ENCODE data around the gene SLC66A3.

The SLC66A3 gene

GRCh38 chr2:11140492-11140891, 14.8 kb upstream of the SLC66A3 start:
- no peak for FAIRE-seq

- no peak for FAIRE-seq
These were observed 13.9 kb upstream of the SLC66A3 start for GRCh38 chr2:11141319-11141718.

GRCh38 chr2:11142330-11142729, 12.9 kb upstream of the SLC66A3 start:
- no peak for FAIRE-seq

DNA sequence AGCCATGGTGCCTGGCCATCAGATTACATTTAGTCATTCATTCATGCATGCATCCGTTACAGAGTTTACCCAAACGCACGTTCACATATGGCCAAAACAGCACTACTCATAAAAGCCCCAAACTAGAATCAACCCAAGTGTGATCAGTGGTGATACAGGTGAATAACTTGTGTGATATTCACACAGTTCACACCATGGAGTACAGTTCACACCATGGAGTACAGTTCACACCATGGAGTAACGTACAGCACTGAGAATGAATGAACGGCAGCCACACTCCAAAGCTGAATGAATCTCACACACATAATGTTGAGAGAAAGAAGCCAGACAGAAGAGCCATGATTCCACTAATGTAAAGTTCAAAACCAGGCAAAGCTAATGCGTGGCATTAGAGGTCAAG, 12.3 kb upstream of the SLC66A3 start:
- FAIRE-seq, result no peak

- no peak for FAIRE-seq
These were observed 11.1 kb upstream of the SLC66A3 start for GRCh38 chr2:11144077-11144737.

GRCh38 chr2:11144738-11145079, 10.6 kb upstream of the SLC66A3 start:
- no peak for FAIRE-seq

- FAIRE-seq, result no peak
These were observed 9.9 kb upstream of the SLC66A3 start for GRCh38 chr2:11145350-11145749.

DNA sequence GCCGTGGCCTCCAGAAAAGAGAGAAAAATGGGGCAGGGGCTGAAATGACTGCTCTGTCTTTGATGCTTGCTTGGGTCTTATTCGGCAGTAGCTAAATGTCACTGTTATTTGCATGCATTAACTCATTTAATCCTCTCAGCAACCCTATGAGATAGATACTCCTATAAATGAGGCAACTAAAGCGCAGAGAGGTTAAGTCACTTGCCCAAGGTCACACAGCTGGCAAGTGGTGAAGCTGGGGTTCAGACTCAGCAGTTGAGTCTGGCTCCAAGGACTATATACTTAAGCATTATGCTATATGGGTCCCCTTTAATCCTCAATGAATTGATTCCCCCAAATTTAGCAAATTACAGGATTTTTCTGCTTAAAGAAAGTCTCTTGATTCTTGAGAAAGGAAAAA, 9.2 kb upstream of the SLC66A3 start:
- no peak for FAIRE-seq

DNA sequence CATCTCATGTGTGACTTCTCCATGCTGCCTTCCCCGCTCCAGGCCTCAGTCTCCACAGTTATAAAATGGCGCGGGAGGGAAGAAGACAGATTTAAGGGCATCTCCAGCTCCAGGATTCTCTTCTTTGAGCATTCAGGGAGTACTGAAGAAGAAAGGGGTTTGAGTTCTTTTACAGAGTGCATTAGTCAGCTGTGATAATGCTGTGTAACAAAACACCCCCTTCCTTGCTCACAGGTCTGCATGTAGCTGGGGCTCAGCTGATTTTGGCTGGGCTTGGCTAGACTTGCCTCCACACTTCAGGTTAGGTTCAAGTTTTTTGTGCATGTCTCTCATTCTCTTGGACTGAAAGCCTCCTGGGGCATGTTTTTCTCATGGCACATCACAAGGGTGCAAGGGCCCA, 8.0 kb upstream of the SLC66A3 start:
- no peak for FAIRE-seq

GRCh38 chr2:11152591-11152990, 2.7 kb upstream of the SLC66A3 start:
- FAIRE-seq, result no peak

- no peak for FAIRE-seq
These were observed 998 bp upstream of the SLC66A3 start for GRCh38 chr2:11154016-11154922.

DNA sequence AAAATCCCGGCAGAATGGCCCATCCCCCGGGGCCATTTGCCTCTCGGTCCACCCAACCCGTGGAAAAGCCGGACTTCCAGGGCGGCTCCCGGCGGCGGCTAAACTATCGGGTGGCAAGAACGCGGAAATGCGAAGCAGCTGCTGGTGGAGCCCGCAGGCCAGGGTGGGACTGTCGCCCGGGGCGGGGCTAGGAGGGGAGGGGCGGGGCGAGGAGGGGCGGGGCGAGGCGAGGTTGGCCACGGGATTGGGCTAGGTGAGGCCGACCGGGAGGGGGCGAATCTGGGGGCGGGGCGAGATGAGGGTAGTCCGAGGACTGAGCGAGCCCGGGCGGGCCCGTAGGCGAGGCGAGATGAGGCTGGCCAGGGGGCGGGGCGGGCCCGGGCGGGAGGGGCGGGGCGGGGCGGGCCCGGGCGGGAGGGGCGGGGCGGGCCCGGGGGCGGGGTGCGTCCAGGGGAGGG, 315 bp upstream of the SLC66A3 start:
- FAIRE-seq, result no peak

DNA sequence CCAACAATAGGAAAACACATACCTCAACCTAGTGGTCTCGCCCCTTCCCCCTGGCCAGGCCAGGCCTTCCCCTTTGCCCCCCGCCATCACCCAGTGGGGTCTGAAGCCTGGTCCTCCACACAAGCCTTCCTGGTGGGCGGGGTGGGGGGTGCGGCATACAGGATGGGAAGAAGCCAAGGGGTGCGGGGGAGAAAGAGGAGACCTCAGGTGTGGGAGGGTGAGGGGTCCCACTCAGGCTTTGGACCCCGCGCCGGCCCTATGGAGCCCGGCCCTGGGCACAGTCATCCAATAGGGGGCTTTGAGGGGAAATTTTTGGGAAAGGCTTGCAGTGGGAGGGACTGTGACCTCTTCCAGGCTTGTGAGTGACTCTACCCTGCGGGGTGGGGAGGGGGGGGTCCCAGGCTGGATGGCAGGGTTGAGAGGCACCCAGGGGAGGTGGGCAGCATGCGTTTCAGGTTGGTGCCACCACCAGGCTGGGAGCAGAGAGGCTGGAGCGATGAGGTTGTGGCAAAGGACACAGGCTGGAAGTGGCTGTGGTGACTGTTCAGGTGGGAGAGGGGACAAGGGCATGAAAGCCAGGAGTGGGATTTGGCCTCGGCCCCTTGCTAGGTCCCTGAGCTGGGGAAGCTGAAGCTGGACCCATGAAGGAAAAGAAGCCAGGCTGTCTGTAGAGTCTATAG, 1.3 kb downstream of the SLC66A3 start:
- FAIRE-seq, result no peak

DNA sequence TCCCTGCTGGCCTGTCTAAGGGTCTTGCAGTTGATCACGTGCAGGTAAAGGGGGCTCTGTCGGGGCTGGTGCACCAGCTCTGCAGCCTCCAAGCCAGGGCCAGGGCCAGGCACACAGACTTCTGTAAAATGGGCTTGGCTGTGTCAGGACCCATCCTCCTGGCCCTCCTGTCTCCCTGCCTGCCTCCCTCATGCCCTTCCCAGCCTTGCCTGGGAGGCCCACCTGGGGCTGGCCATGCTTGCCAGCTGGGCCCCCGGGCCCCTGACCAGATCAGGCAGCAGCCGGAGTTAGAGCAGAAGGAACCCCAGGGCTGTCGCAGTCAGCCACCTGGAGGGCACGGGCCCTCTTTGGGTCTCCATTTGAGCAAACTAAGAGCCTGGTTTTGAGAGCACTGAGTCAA, 2.0 kb downstream of the SLC66A3 start:
- FAIRE-seq, result no peak

DNA sequence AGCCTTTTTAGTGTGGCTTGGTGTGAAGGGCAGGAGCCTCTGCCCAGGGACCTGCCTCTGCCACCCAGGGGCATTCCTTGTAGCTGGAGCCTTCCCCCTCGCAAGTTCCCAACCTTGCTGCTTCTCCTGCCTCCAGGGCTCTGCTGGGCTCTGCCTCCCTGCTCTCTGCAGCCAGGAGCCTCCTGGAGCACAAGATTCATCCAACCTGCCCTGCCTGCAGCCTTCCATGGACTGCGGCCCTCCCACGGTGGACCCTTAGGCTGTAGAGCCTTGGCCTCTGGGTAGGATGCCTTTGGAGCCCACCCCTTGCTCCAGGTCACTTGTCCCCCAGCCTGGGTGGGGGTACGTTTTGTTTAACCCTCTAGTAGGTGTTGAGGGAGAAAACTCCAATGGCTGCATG, 2.5 kb downstream of the SLC66A3 start:
- no peak for FAIRE-seq

DNA sequence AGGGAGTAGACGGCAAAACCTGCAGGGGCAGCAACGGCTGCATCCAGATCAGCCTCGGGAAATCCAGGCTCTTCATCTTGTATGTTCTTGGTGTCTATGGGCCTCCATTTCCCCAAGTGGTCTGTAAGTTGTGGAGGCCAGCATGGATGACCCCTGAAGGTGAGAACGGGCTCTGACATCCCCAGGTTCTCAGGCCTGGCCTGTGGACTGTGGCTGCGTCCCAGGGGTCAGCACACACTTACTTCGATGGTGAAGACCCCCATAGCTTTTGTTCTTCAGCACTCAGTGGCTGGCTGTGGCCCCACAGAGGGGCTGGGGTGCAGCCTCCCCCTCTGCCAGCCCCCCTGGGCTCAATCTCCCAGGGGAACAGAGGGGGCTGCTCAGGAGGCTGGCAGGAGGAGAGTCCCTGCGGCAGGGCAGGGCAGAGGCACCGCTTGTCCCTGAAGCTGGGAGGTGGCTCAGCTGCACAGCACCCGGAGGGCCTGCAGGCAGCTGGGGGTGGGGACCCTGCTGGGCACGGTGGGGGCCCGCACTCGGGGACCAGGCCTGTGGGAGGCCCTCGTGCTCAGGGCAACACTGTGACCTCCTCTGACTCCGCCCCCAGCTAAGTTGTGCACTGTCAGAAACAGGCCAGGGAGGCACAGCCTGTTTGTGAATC, 3.8 kb downstream of the SLC66A3 start:
- FAIRE-seq, result no peak

DNA sequence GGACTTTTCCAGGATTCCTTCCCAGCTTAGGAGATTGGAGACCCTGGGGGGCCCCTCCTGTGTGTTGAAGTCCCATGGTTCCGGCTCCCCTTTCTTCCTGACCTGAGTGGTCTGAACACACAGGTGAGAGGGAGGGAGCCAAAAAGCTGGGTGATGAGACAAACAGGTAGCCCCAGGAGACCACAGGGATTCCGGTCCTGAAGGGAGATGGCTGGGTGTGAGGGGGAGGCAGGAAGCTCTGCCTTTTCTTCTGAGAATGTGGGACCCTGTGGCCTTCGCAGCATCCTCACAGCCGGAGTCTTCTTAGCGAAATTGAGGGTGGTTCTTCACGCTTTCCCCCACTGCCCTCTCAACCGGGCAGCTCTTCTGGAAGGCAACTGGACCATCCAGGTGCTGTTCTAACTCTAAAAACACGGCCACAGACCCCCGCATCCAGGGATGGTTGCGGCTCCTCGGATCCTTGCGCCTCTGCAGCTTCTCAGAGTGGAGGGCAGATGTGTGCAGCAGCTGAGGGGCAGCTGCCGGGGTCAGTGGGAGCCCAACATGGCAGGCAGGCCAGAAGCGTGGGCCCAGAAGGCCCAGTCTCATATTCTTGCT, 4.4 kb downstream of the SLC66A3 start:
- no peak for FAIRE-seq

DNA sequence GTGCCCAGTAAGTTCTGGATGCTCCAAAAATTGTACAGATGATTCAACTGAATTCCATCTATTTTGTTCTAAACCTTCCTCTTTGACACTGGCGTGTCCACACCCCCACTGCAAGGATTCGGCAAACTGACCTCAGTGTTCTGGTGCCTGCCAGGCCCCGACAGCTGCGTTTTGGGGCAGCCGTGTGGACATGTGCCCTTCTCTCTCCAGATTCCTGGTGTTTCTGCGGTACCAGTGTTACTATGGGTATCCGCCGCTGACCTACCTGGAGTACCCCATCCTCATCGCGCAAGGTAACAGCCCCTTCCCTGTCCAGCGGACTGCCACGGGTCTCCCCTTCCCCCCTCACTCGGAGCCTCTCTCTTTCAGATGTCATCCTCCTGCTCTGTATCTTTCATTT, 5.0 kb downstream of the SLC66A3 start:
- no peak for FAIRE-seq

- FAIRE-seq, result no peak
These were observed 5.6 kb downstream of the SLC66A3 start for GRCh38 chr2:11160731-11161455.

DNA sequence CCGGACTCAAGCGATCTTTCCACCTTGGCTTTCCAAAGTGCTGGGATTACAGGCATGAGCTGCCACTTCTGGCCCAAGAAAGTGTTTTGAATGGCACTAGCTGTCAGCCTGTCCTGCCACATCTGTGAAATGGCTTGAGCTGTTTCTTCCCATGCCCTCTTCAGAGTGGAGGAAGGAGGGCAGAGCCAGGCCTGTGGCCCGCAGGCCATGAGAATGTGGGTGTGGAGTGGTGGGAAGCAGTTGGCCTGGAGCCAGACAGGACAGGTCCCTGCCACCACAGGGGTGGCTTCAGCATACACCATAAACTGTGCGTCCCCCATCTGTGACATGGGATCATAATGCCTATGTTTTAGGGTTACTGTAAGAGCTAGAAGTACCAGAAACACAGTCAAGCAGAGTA, 6.5 kb downstream of the SLC66A3 start:
- no peak for FAIRE-seq

GRCh38 chr2:11163439-11164317, 8.4 kb downstream of the SLC66A3 start:
- FAIRE-seq, result no peak
